Stimulated activated CD4-positive, alpha-beta T cell treated with anti-CD3 and anti-CD28 coated beads, Interleukin-15, amount 100 ng/mL, for 1 hour (primary cell): ENCODE data around the gene GCNA.

ENCODE experiments used
- DNase-seq, 2 donors: peaks; one replicate each; pipeline ENCODE4 v3.0.0-alpha.2; 2020; ENCODE audit warnings: low read depth in 1 of 2, low spot score in 1 of 2

The GCNA gene

DNA sequence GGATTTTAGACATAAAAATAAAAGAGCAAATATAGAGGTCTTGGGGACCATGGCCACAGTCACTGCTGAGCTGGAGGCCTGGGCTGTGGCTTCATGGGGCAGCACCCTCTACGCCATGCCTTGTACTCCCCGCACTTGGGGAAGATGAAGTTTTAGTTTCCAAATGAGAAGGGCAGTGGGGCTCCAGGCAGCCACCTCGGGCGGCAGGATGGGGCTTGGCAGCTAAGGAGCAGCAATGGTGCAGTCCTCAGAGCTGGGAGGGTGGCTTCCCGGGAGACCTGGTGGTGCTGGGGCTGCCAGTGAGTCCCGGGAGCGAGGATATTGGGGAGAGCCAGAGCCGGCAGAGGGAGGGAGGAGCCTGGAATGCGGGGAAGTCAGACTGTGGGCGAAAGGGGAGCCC is 37.7 kb downstream of the GCNA start:
- no peak for DNase-seq

DNA sequence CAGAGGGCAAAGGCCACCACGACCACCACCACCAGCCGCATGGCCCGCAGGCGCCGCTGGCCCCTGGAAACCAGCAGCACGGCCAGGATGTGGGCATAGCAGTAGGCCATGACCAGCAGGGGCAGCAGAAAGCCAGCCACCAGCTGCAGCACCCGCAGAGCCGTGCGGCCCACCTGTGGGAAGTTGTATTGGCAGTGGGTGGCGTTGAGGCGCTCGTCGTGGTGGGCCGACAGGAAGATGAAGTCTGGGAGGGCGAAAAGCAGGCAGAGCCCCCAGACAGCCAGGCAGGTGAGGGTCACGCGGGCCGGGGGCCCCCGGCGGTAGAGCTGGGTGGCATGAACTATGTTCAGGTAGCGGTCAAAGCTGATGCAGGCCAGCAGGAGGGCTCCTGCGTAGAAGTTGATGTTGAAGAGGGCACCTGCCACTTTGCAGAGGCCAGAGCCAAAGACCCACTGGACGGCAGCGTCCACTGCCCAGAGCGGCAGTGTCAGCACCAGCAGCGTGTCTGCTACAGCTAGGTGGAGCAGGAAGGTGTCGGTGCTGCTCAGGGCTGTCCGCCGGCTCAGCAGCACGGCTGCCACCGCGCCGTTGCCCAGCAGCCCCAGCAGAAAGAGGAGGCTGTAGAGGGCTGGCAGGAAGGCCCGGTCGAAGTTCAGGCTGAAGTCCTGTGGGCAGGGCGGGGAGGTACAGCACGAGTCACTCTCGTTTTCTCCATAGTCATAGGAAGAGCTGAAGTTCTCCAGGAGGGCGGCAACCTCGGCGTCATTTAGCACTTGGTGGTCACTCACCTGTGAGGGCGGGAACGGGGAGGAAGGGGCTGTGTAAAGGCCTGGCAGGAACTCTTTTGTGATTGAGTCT is 38.7 kb downstream of the GCNA start:
- no peak for DNase-seq

GRCh38 chrX:71617742-71618141 is 39.5 kb downstream of the GCNA start:
- no peak for DNase-seq

DNA sequence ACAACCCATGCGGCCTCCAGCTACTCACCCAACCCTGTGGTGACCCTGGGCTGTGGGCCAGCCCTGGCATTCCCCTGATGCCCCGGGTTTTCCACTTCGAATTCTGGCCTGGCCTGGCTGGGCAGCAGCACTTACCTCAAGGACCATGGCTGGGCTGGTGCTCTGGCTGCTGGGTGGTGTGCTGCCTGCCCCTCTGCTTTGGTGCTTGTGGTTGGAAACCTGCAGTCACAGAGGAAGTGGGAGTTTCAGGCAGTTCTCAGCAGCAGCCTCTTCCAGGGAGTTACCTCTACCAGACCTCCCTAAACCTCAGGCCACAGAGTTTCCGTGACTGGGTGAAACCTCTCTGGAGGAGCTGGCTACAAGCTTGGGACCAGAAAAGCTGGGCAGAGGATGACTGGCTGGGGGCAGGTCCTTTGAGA is 40.1 kb downstream of the GCNA start, which contains the start of gene CXCR3:
Gene CXCR3, minus strand, starts transcription at position 209 of the 419 bp plus-strand sequence. Its CDS starts 62 bp downstream, at position 147.
- DNase-seq: peak; percentile 19 to 21

GRCh38 chrX:71618787-71619186 is 40.5 kb downstream of the GCNA start:
- no peak for DNase-seq

DNA sequence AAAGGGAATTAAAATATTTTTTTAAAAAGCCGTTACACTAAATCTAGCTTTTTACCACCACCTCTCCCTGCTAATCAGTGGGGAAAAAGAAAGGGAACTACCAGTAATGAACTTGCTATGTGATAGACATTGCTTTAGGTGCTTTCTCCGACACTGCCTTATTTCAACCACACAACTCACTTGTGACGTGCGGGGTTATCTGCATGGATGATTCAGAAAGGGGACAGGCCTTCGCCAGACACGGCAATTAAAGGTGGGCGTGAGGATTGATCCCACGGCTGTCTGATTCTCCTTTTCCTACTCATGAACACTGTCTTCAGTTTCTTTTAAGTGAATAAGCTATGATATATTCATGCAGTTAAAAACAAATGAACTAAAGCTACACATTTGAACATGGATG is 41.0 kb downstream of the GCNA start:
- peak in 1 of 2 donors; percentile 26 for DNase-seq

DNA sequence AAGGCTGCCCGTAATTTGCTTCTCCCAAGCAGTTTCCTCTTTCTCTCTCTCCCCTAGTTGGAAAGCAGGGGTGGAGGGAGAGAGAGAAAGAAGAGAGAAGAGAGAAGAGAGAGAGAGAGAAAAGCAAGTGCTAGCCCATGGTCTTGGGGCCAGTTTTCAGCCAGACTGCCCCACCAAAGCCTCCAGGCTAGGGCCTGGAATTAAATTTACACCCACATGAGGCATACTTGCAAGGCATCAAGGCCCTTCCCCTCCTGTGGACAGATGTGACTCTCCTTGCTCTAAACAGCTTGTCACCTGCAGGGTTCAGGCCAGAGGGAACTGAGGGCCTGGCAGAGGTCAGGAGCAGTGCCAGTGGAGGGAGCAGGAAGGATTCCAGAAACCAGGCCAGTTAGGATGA is 41.7 kb downstream of the GCNA start:
- DNase-seq: no peak

DNA sequence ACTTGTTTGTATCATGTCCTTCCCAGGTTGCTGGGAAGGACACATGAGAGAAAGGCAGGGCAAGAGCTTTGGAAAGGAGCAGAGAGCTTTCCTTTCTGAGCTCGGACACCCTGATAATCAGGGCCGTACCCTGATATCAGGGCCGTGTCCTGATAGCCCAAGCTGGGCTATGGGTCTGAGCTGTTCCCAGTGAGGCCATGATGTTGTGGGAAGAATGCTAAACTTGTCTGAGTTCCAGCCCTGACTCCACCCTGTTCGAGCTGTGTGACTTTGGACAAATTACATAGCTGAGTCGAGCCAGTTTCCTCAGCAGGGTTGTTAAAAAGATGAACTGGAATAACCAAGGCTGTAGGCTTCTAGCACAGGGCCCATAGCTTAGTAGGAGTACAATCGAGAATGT is 43.4 kb downstream of the GCNA start:
- no peak for DNase-seq

GRCh38 chrX:71622032-71622575 is 43.9 kb downstream of the GCNA start:
- no peak for DNase-seq

- peak; percentile 15 to 29 for DNase-seq
Measured at GRCh38 chrX:71622576-71623450, 44.6 kb downstream of the GCNA start.

GRCh38 chrX:71623714-71624113 is 45.5 kb downstream of the GCNA start:
- no peak for DNase-seq

GRCh38 chrX:71625471-71625870 is 47.2 kb downstream of the GCNA start:
- no peak for DNase-seq

GRCh38 chrX:71626576-71626975 is 48.3 kb downstream of the GCNA start:
- no peak for DNase-seq

GRCh38 chrX:71627588-71628404 is 49.6 kb downstream of the GCNA start:
- DNase-seq: no peak

DNA sequence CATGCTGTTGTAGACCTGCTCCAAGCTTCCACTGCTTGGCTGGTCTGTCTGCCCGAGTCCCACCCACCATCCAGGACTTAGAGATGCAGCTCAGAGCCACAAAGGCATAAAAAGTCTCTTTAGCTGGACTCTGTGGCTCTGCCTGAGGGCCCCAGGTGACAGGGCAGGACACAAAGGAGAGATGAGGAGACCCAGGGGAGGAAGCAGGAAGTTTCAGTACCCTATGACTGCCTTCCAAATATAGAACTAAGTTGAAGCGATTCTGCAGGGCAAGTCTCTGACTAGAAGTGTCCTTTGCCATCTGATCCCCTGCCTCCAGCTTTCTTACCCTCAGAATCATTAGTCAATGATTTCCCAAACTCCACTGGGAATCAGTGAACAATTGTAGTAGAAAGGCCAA is 51.2 kb downstream of the GCNA start:
- no peak for DNase-seq

DNA sequence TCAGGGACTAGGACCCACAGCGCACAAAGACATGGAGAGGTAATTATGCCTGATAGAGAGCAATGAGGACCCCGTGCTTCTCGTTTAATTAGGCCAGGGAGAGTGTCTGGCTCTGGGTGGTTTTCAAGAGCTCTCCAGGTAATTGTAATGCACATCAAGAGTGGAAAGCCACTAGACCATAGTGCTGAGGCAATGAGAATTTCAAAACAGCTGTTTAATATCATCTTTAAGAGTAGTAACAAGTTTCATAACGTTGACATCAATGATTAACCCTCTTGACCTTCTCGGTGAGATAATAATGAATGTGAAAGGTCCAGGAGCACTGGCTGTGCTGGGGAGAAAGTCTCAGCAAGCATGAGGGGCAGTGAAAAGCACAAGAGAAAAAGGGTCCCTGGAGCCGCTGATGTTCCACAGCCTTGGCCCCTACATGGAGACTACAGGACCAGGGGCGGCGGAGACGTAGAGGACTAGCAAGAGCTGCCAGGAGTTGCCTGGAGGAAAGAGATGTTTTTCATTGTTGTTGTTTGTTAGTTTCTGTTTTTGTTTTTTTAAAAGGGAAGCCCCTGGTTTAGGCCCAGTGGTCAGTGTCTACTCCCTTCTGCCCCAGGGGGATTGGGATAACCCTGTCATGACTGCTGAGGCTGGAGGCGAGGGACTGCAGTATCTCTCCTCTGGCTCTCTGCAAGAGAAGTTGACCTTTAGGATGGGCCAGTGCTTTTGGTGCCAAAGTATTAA is 54.9 kb downstream of the GCNA start:
- no peak for DNase-seq

DNA sequence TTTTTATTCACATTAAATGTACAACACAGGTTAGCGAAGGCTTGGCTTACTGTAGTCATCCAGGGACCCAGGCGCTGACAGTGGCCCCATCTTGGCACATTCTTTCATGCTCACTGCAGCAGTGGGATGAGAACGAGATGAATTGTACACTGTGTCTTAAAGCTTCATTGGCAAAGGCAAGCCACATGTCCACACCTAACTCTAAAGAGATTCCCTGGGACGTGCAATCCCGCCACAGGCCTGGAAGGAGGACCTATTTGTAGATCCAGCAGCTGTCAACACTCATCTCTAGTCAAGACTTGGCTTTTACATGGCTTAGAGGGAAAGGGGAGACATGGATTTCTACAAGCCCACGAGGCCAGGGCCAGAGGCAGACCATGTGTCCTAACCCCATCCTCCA is 56.1 kb downstream of the GCNA start:
- no peak for DNase-seq

GRCh38 chrX:71636438-71637252 is 58.4 kb downstream of the GCNA start:
- no peak for DNase-seq

DNA sequence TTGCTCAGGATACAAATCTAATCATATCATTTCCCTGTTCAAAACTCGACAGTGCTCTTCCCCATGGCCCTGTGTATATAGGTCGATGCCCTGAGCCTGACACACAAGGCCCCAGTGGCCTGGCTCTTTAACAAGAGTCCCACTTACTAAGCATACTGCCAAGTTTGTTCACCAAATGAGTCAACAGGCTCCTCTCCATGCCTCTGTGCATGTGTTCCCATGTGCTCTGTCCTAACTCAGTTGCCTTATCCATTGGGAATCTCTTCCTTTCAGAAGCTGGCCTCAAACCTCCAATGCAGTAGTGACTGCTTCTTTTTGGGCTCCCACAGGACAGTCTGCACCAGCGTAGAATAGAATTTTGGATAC is 59.0 kb downstream of the GCNA start:
- no peak for DNase-seq
